ENCODE data around the gene RNF186.
"Not testable (repeated sequence)": the region's sequence is repeated elsewhere in the genome, so short reads cannot be mapped to it uniquely, and the experiment has no call there.

RNF186 gene

GRCh38 chr1:19824541-19824940 lies 9.5 kb upstream of the RNF186 start:
- DNase-seq (ENCODE audit: low read depth in 2 of 2) = no peak

GRCh38 chr1:19824036-19824435 lies 9.0 kb upstream of the RNF186 start:
- DNase-seq (ENCODE audit: low read depth in 2 of 2) = no peak

GRCh38 chr1:19819701-19820100 lies 4.6 kb upstream of the RNF186 start:
- DNase-seq (ENCODE audit: low read depth in 2 of 2) = no peak

- no peak for DNase-seq (ENCODE audit: low read depth in 2 of 2)
These were observed 3.2 kb upstream of the RNF186 start for GRCh38 chr1:19818324-19818723.

- DNase-seq (ENCODE audit: low read depth in 2 of 2) = no peak
These were observed 2.1 kb upstream of the RNF186 start for GRCh38 chr1:19817160-19817559.

- DNase-seq (ENCODE audit: low read depth in 2 of 2) = not testable (repeated sequence)
These were observed 1.6 kb upstream of the RNF186 start for GRCh38 chr1:19816737-19817086.

GRCh38 chr1:19815801-19816736 lies 986 bp upstream of the RNF186 start:
- DNase-seq (ENCODE audit: low read depth in 2 of 2) = no peak

- DNase-seq (ENCODE audit: low read depth in 2 of 2) = no peak
These were observed 830 bp downstream of the RNF186 start for GRCh38 chr1:19814244-19814661.

- DNase-seq (ENCODE audit: low read depth in 2 of 2) = no peak
These were observed 1.5 kb downstream of the RNF186 start for GRCh38 chr1:19813643-19813960.

- DNase-seq (ENCODE audit: low read depth in 2 of 2) = no peak
These were observed 2.0 kb downstream of the RNF186 start for GRCh38 chr1:19812875-19813642.

GRCh38 chr1:19811206-19811851 lies 3.8 kb downstream of the RNF186 start:
- no peak for DNase-seq (ENCODE audit: low read depth in 2 of 2)

GRCh38 chr1:19809044-19809750 lies 5.9 kb downstream of the RNF186 start:
- no peak for DNase-seq (ENCODE audit: low read depth in 2 of 2)

- DNase-seq (ENCODE audit: low read depth in 2 of 2) = no peak
These were observed 6.7 kb downstream of the RNF186 start for GRCh38 chr1:19808351-19808750.

GRCh38 chr1:19804831-19805251 lies 10.2 kb downstream of the RNF186 start:
- no peak for DNase-seq (ENCODE audit: low read depth in 2 of 2)

GRCh38 chr1:19802269-19802668 lies 12.8 kb downstream of the RNF186 start:
- no peak for DNase-seq (ENCODE audit: low read depth in 2 of 2)

GRCh38 chr1:19800076-19800804 lies 14.8 kb downstream of the RNF186 start:
- DNase-seq (ENCODE audit: low read depth in 2 of 2) = peak in 1 of 2 donors; percentile 13

- DNase-seq (ENCODE audit: low read depth in 2 of 2) = peak; percentile 11 to 27
These were observed 15.6 kb downstream of the RNF186 start, which contains the start of gene TMCO4 for GRCh38 chr1:19799230-19800075. Gene TMCO4 (minus strand): TSS chr1:19799916. CDS start chr1:19780758, 19,158 bp downstream.

- no peak for DNase-seq (ENCODE audit: low read depth in 2 of 2)
These were observed 16.4 kb downstream of the RNF186 start for GRCh38 chr1:19798486-19799229.

- DNase-seq (ENCODE audit: low read depth in 2 of 2) = no peak
These were observed 17.3 kb downstream of the RNF186 start for GRCh38 chr1:19797827-19798226.
